ENCODE data around the gene PLEK2. TPM values are rescaled to one million over a fixed set of nuclear protein-coding genes. Genes with fewer than 3 reads are reported as not detected.

PLEK2 gene
- 3.0 and 3.7 TPM in 2 replicates for total RNA-seq

GRCh38 chr14:67411820-67412421 is at the start of gene PLEK2:
PLEK2 (minus strand) TSS chr14:67412165; CDS start chr14:67412059, 106 bp downstream.

GRCh38 chr14:67359775-67360469 is 52.0 kb downstream of the PLEK2 start, which contains the start of the genes ATP6V1D and EIF2S1:
ATP6V1D (minus strand) TSS chr14:67359804; CDS start chr14:67359698, 106 bp downstream.
EIF2S1 (plus strand) TSS chr14:67360328; CDS start chr14:67364768, 4,440 bp downstream.

Other genes starting within 250 kb of the PLEK2 start
- gene GARIN2, start 222.7 kb downstream of the PLEK2 start, total RNA-seq, result not detected in 2 replicates
- gene PALS1, start 170.7 kb downstream of the PLEK2 start, total RNA-seq, result 22.2 and 28.2 TPM in 2 replicates
- 116 and 132 TPM in 2 replicates for gene ATP6V1D, start 52.4 kb downstream of the PLEK2 start, total RNA-seq
- gene EIF2S1, start 51.8 kb downstream of the PLEK2 start, total RNA-seq, result 187 and 238 TPM in 2 replicates
- 0.57 and 1.0 TPM in 2 replicates for gene TMEM229B, start 76.6 kb upstream of the PLEK2 start, total RNA-seq
- 0.14 and 0.18 TPM in 2 replicates for gene PLEKHH1, start 121.1 kb upstream of the PLEK2 start, total RNA-seq
- gene PIGH, start 188.1 kb upstream of the PLEK2 start, total RNA-seq, result 11.1 and 11.9 TPM in 2 replicates
- gene ARG2, start 207.8 kb upstream of the PLEK2 start, total RNA-seq, result 2.6 and 3.1 TPM in 2 replicates